ENCODE data around the gene CCDC186. TPM values are rescaled to one million over a fixed set of nuclear protein-coding genes. Genes with fewer than 3 reads are reported as not detected.

CCDC186 gene
- total and polyA plus RNA-seq, 10 donors = 3.0 to 48.6 (median 31.9) TPM

GRCh38 chr10:114189700-114190099 lies 15.7 kb upstream of the CCDC186 start:
- H3K27me3 ChIP-seq (replicated peaks in 1 of 7) = no peaks in the 10 kb centered on the region
- WGBS, 5 donors = 92 to 95% (median 93%) methylated on average over 8 of the region's 8 CpGs
- H3K4me3 ChIP-seq = no peak overlapping the region
- H3K4me1 ChIP-seq = no peaks in the 10 kb centered on the region
- no peaks in the 10 kb centered on the region for H3K9me3 ChIP-seq
- no peak for TF ChIP-seq CTCF (IDR thresholded peaks at IDR 0.05 in 8 of 11, conservative IDR thresholded peaks at IDR 0.05 in 3 of 11)
- no peak for TF ChIP-seq POLR2A (IDR thresholded peaks at IDR 0.05)
- no peak for TF ChIP-seq POLR2AphosphoS5 (IDR thresholded peaks at IDR 0.05)
- DNase-seq = no peak
- intact Hi-C loops (cut with DNase I; ENCODE audit: low total_unique reads) = no loop called here
- H3K36me3 ChIP-seq = no peaks in the 10 kb centered on the region
- H3K27ac ChIP-seq = no peak overlapping the region

GRCh38 chr10:114188900-114189299 lies 14.9 kb upstream of the CCDC186 start:
- Histone ChIP-seq H3K9me3 (no peaks in the 10 kb centered on the region), H3K4me3 (no peak overlapping the region), H3K27me3 (replicated peaks in 1 of 7) (no peaks in the 10 kb centered on the region), H3K36me3 (no peaks in the 10 kb centered on the region), H3K27ac (no peak overlapping the region), H3K4me1 (no peaks in the 10 kb centered on the region)
- WGBS, 5 donors = 96 to 99% (median 98%) methylated on average over 3 of the region's 3 CpGs
- TF ChIP-seq CTCF (IDR thresholded peaks at IDR 0.05 in 8 of 11, conservative IDR thresholded peaks at IDR 0.05 in 3 of 11) (no peak), POLR2AphosphoS5 (IDR thresholded peaks at IDR 0.05) (no peak), POLR2A (IDR thresholded peaks at IDR 0.05) (no peak)
- intact Hi-C loops (cut with DNase I; ENCODE audit: low total_unique reads) = no loop called here
- DNase-seq = no peak

- intact Hi-C loops (cut with DNase I; ENCODE audit: low total_unique reads) = no loop called here
- 26 to 54% (median 37%) methylated on average over 3 of the region's 3 CpGs for WGBS, 5 donors
- no peak for DNase-seq
- TF ChIP-seq CTCF (IDR thresholded peaks at IDR 0.05 in 8 of 11, conservative IDR thresholded peaks at IDR 0.05 in 3 of 11) (no peak), POLR2A (IDR thresholded peaks at IDR 0.05) (no peak), POLR2AphosphoS5 (IDR thresholded peaks at IDR 0.05) (no peak)
- Histone ChIP-seq H3K4me3 (no peak overlapping the region), H3K27me3 (replicated peaks in 1 of 7) (no peaks in the 10 kb centered on the region), H3K27ac (no peak overlapping the region), H3K36me3 (no peaks in the 10 kb centered on the region), H3K4me1 (no peaks in the 10 kb centered on the region), H3K9me3 (no peaks in the 10 kb centered on the region)
These were observed 14.0 kb upstream of the CCDC186 start for GRCh38 chr10:114188001-114188400.

- 83 to 89% (median 85%) methylated on average over 5 of the region's 5 CpGs for WGBS, 5 donors
- Histone ChIP-seq H3K27me3 (replicated peaks in 1 of 7) (no peaks in the 10 kb centered on the region), H3K36me3 (no peaks in the 10 kb centered on the region), H3K4me1 (peaks cover 0 to 19% (median 0%) of the 10 kb centered on the region in 6 donors), H3K4me3 (no peak overlapping the region), H3K27ac (no peak overlapping the region), H3K9me3 (no peaks in the 10 kb centered on the region)
- no peak for TF ChIP-seq POLR2A (IDR thresholded peaks at IDR 0.05)
- TF ChIP-seq POLR2AphosphoS5 (IDR thresholded peaks at IDR 0.05) = no peak
- no peak for TF ChIP-seq CTCF (IDR thresholded peaks at IDR 0.05 in 8 of 11, conservative IDR thresholded peaks at IDR 0.05 in 3 of 11)
- no peak for DNase-seq
- intact Hi-C loops (cut with DNase I; ENCODE audit: low total_unique reads) = no loop called here
These were observed 10.3 kb upstream of the CCDC186 start for GRCh38 chr10:114184276-114184675.
